GM21423 (cell line): ENCODE data around the gene MGLL.

Source experiments
- ATAC-seq: cut with Tn5 transposase; IDR thresholded peaks from one replicate; pipeline ENCODE4 v1.9.1; 2021; ENCODE audit warnings: mild to moderate bottlenecking, moderate library complexity; ENCODE audit not compliant: unreplicated experiment

The MGLL gene

DNA sequence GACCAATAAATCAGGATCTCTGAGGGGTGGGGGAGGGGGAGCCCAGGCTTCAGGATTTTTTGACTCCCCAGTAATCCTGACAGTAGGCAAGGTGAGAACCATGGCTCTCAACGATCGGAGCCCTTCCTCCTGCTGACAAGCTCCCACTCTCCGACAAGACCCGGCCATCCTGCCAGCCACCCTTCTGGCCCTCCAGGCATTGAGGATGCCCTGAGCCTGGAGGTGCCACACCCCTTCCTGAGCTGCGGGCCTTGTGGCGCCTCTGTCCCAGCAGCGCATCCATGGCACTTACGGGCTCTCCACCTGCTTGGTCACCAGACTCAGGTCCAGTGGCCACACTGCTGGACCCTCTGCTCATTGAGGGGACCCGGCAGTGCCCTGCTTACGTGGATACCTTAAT lies 46.0 kb downstream of the MGLL start:
- ATAC-seq: no peak

DNA sequence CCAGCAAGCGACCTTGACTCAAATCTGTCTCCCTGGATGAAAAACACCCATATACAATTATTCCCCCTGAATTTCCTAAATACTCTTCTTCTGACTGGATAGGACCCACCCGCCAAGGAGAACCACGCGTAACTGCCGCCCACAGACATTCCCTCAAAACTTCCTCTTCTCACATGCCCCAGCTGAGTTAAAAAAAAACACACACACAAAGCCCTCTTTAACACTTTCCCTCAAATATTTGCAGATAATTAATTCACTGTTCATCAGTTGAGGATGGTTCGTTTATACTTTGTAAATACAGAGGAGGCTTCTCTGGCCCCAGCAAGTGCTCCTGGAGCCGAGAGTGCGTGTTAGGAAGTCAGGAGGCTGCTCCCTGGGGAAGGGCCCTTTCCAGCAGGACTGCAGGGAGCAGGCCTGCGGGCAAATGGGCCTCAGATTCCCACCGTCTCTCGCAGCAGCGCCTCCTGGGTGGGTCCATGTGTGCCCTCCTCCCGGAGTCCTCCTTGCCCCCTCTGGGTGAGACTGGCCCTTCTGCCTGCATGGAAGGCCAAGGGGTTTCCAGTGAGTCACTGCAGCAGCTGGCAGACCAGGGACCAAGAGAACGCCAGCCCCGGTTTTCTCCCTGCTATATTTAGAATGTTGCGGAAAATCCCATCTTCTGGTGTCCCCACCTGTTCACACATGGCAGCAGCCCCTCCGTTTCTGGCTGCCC lies 46.8 kb downstream of the MGLL start:
- no peak for ATAC-seq

DNA sequence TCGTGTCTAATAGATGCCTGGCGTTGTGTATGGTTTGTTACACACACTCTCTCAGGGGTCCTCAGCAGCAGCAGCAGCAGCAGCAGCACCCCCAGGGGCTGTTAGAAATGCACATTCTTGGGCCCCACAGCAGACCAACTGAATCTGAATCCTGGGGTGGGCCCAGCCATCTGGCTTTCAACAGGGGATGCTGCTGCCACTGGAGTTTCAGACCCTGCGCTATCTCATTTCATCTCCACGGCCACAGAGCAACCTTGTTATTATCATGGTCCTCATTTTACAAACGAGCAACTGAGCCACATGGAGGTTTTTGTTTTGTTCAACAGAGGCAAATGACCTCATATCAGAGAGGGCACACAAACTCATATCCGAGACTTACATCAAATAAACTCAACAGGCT lies 47.7 kb downstream of the MGLL start:
- no peak for ATAC-seq

DNA sequence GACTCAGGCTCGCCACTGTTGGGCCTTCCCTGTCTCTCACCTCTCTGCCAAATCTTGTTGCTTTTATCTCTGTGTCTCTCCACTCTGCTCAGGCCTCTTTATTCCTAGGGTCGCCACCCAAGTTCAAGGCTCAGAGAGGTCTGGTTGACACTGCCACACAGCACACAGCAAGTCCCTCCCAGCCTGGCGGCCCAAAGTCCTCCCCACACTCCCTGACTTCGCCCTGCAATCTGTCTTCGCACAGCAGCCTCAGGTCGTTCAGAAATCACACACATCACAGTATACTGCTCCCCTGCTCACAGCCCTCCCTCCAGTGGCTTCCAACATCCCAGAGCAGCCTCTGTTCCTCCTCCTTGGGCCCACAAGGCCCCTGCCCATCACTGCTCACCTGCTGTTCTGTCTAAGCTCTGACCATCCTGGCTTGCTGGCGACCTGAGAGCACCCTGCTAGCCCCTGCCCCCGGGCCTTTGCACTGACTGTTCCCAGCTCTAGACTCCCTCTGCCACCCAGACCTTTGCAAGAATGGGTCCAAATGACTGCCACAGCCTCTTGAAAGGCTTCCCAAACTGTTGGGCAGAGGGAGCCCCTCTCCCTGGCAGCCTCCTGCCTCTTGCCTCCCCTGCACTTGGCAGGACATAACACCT lies 48.4 kb downstream of the MGLL start:
- no peak for ATAC-seq

DNA sequence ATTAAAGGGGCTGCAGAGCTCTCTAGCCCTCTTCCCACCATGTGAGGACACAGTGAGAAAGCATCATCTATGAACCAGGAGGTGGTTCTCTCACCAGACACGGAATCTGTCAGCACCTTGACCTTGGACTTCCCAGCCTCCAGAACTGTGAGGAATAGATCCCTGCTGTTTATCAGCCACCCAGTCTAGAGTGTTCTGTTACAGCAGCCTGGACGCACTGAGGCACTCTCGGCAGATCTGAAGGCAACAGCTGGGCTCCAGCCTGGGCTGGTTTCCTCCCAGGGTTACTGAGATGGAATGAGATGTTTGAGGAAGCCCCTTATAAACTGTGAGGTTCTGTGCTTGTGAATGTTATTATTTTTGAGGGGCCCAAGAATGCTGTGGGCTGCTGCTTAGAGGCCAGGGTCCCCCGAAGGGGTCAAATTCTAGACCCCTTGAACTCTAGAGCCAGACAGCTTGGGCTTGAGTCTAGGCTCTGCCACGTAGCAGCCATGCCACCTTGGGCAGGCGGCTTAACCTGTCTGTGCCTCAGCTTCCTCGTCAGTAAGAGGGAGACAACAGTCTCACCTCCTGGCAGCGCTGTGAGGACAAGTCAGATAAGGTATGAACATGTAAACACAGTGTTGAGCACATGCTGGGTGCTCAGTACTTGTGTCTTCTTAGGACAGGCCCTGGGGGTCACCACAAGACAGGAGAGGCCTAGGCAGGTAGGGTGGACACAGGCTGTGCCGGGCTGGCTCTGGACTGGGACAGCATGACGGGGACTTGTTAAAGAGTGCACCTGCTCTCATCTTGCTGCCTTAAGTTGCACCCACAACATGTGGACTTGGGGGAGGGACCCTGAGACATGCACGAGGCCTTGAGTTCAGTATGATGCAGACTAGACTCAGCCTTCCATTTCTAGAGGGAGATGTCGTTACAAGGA lies 49.2 kb downstream of the MGLL start:
- no peak for ATAC-seq

DNA sequence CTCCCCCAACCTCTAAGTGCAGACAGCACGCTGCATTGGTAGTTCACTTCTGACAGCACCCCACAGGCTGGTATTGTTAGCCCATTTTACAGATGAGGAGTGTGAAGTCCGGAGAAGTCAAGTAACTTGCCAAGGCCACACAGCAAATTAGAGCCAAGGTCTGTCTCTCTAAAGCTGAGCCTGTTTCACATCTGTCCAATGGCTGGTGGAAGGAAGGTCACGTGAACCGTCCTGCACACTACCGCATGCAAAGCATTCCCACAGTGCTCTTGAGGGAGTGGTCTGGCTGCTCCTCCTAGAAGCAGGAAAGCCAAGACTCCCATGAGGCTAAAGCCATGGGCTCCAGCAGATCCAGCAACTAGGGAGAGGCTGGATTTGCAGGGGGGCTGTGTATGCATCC lies 50.0 kb downstream of the MGLL start:
- no peak for ATAC-seq

DNA sequence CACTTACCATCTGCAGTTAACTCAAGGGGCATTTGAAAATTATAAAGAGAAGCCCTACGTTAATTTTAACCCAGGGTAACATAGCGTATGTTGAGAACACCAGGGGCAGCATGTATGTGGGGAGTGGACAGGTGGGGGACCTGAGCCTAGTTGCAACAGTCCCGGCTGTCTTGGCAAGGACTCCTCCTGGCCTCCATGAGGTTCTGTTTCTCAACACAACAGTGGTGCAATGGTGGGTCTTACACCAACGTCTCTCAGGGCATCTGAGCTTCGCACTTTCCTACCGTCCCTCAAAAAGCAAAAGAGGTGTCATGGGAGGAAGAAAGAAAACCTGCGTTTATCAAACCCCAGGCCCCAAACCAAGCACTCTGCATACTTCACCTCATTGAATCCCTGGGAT lies 50.6 kb downstream of the MGLL start:
- no peak for ATAC-seq

DNA sequence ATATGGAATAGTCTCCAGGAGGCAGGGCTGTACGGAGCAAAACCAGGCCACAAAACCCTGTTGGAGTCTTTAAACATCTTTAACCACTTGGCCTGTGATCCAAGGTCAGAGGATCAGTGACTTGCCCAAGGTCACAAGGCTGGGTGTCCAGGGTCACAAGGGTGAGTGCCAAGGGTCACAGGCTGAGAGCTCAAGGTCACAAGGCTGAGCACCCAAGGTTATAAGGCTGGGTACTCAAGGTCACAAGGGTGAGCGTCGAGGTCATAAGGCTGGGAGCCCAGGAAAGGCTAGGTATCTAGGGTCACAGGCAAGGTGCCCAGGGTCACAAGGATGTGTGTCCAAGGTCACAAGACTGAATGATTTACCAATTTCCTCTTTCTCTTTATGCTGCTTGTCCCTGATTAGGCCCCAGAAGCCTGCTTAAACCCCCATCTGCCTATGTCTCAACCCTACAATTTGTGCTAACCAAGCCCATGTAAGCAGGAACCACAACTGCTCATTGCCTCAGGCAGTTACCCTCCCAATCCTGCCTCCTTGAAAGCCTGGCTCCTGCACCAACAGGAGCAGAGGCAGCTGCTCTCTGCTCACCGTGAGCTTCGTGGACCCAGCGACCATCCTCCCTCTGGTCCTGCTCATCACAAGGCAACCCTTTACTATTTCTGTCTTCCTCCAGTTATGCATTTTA lies 51.5 kb downstream of the MGLL start:
- ATAC-seq: no peak

DNA sequence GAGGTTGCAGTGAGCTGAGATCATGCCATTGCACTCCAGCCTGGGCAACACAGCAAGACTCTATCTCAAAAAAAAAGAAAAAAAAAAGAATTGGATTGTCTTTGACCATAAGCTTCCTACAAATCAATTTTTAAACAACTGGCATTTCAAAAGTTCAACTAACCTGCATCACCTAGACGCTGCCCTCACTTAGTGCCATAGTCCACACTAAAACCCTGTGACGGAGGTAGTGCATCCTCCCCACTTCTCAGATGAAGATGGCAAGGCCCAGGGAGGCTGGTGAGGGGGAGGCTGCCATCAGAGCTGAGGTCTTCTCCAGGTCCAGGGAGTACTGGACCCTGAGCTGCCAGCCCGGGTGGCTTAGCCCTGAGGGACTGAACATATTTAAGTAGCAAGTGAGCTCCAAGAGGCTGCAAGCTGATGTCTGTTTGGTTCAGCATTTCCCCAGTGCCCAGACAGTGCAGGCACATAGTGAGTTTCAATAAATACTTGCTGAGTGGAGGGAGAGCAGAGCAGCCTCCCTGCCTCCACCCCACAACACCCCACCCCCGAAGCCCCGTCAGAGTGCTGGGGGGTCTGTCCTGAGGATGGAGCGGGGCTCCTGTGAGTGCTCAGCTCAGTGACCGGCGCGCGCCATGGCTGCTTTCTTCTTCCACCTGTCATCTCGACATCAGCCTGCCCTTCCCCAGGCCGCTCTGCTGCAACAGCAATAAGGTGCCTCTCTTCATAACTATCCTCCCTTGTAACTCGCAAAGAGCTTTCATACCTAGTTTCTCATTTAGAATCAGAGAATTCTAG lies 52.8 kb downstream of the MGLL start:
- no peak for ATAC-seq

DNA sequence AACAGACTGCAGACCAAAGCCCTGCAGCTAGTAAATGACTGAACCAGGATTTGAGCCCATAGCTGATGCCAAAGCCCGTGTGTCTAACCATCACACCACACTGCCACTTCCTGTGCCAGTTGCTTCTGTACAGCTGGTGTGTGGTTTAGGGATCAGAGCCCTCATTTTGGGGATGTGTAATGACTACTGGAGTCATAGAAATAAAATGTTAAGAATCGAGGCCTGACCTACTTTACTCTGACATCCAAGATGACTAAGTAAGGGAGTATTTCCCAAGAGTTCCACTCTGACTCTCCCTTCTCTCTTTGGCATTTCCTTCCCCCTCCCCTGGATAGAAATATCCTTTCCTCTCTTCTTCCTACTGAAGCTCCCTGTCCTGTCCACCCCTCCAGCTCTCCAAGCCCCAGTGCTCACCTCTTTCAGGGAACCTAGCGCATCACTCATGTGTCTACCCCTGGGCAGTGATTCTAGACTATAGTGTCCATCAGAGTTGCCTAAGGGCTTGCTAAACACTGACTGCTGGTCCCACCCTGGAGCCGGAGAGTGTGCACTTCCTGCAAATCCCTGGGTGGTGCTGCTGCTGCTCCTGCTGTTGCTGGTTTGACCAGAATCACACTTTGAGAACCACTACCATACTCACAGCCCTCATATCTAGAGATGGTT lies 53.8 kb downstream of the MGLL start:
- ATAC-seq: no peak

DNA sequence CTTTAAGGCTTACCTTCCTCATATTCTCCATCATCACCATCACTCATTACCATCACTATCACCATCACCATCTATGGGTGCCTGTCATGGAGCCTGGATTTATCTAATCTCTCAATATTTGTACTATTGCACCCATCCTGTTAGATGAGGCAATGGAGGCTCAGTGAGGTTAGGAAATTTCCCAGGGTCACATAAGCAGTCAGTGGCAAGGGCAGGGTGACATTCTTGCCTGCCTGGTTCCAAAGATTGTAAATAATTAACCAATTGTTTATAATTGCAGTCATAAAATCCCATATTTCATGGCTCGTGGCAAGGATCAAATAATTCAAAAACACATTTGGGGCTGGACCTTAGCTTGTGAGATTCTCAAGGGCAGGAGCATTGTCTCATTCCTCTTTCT lies 55.2 kb downstream of the MGLL start:
- no peak for ATAC-seq

DNA sequence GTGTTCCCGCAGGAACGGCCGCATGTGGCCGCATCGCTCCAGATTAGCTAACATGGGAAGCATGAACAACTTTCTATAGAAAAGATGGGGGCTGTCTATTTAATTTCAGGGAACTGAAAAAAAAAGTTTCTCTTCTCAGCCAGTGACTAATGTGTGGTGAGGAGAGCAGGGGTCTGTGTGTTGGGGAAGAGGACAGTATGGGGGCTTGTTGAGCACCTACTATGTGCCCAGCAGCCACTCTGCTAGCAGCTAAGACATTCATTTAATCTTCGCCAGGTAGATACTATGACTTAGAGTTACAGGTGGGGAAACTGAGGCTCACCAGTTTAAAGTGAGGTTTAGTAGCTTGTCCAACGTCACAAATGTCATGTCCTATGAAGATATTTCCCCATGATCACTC lies 56.6 kb downstream of the MGLL start:
- no peak for ATAC-seq

DNA sequence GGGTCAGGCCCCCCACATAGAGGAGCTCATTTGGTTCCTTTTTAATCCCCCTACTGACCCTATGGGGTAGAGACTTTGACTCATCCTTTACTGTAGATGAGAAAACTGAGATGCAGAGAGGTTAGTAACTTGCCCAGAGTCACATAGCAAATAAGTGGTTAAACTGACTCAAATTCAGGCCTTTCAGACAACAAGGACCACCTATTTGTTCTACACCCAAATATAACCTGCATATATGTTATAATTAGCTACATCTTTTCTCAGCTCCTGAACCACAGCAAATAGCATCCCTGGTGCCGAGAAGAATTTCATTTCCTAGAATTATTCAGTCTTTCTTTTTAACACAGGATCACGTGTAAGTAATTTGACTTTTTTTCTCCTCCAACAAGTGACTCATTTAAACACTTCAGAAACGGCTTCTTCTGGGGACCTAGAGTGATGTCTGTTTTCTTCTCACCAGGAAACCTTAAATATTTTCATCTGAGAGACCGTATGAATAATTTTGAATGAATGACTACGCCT lies 57.4 kb downstream of the MGLL start:
- no peak for ATAC-seq

DNA sequence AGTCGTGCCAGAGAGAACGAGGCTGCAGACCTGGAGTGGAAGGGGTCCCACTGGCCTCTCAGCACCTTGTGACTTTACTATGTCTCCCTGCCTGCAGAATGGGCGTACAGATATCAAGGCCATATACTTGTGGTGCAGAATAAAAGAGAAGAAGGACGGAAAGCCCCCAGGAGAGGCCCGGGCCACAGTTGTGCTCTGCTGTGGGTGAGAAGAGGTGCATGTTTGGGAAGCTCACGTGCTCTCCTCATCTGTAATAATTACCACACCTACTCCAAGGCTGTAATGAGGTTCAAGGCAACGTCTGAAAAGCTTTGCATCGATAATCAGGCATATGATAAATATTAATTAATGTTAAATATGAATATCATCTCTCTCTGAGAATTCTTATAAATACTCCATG lies 58.0 kb downstream of the MGLL start:
- no peak for ATAC-seq

DNA sequence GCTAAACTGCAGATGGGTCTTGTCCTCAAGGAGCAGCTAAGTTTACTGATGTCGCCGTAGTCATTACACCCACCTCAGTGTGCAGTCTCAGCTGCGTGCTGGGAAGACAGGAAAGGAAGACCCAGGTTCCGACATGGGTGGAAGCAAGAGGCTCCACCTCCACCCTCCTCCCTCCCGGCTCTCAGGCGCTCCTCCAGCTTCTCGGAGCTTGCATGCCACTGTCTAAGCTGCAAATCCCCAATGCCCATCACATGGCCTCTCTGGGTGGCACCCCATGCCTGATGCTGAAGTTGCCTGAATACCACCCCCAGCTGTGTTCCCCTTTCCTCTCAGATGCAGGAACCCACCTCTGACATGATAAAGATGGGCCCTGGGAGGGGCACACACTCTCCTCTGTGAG lies 58.5 kb downstream of the MGLL start:
- no peak for ATAC-seq

DNA sequence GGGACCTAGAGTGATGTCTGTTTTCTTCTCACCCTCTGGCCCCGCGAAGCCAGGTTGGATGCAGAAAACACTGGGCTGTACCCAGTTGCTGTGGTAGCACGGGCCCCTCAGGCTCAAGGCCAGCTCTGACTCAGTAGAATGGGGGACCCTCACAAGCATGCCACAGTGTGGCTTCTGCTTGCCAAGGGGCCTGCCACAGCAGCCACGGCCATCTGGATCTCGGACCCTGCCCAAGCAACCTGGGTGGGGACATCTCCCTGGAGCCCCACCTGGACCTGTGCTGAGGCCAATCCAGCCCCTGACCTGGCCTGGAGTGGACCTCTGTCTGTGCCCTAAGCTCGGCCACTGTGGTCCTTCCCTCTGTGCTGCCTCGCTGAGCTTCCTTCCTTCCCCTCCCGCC lies 59.0 kb downstream of the MGLL start:
- ATAC-seq: no peak

DNA sequence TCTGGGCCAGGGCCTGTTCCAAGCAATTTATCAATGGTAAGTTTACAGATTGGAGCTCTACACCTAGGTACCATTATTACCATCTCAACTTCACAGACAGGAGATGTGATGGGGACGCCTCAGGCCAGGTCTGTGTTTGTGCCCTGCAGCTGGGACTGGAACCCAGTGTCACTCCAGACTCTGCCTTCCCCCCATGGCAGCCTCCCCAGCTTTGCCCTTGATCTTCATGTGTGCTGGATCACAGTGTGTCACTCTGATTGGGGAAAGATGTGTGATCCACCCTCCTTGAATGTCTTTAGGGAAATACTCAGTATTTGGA lies 59.6 kb downstream of the MGLL start:
- ATAC-seq: peak; percentile 11

DNA sequence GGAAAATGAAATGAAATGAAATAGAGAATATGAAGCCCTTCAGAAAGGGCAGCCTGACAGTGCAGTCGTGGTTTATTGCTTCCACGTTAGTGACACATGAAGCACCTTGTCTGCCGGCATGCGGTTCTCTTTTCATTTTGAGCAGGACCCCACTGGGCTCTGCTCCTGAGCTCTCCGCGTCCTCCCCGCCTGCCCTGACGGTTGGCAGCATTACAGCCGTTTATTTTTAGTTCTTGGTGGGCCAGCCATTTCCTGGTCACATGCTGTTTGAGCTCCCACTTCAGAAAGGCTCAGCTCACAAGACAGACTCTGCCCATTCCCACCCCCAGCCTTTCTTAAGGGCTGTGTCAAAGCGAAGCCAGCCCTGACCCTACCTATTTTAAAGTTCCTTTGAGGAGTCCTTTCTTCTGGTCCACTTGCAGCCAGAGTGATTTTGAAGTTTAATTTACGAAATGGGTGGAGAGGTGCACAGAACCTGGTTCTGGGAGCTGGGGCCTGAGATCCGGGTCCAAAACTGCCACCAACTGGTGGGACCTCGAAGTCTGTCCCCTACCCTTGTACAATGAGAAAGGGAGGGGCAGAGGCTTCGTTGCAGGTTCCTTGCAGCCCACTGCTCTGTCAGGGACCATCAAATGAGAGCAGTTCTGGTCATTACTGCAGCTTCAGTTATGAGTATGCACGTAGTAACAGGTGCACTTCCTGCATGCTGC lies 60.1 kb downstream of the MGLL start:
- peak; percentile 62 for ATAC-seq

DNA sequence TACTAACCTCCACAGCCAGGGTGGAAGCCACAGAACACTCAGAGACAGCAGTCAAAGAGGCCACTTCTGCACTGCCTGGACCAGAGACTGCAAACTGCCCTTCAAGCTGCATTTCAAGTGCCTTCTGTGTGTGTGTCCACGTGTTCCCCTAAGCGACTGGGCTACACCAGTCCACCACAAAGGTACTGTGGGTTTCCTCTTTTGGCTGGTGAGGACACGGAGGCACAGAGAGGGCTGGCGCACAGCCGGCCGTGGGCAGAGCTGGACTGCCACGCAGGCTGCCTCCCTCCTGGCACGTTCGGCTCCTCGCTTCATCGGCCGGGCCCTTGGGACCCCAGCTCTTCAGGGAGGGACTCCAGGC lies 60.9 kb downstream of the MGLL start:
- no peak for ATAC-seq
